Spinal cord (tissue), 4 donors: ENCODE results near the gene BCL10. TPM values are rescaled to one million over a fixed set of nuclear protein-coding genes. Genes with fewer than 3 reads are reported as not detected.

Experiments
- polyA plus RNA-seq, 2 donors: library from polyadenylated mRNA; unstranded; fragments of 120-200 nt; gene quantifications; one replicate each; pipeline ENCODE4 v1.2.1, GENCODE V29; 2013; ENCODE audit not compliant: insufficient read length in 2 of 2
- small RNA-seq: library from RNA; depleted of rRNA; stranded (forward); fragments of <200 nt; gene quantifications from one replicate; pipeline ENCODE3, GENCODE V24; 2014; ENCODE audit warnings: low replicate concordance
- total RNA-seq, 2 donors: library from RNA; depleted of rRNA in 1 of 2; stranded (reverse); fragments of 120-200 nt in 1 of 2; fragments of >200 nt in 1 of 2; gene quantifications; one replicate each; pipeline versions ENCODE4 v1.2.3 to v1.2.4, GENCODE V29; 2013 to 2014

The BCL10 gene
- total and polyA plus RNA-seq, 4 donors: 12.9 to 22.7 (median 18.9) TPM

Small RNA genes lying within 50 kb of the gene (small RNA-seq; reads per million reads assigned to genes)
- not detected for gene RF00019

Other genes starting within 250 kb of the BCL10 start
- 1 to 10 TPM in 1 of 2 donors, under 1 TPM in 1; 0.77 to 1.1 TPM for gene MCOLN3, start 228.1 kb downstream of the BCL10 start, total RNA-seq
- gene MCOLN3, start 228.1 kb downstream of the BCL10 start, polyA plus RNA-seq: under 1 TPM; 0.21 to 0.36 TPM
- gene SYDE2, start 75.6 kb downstream of the BCL10 start, total RNA-seq: 10 to 100 TPM; 11.7 to 14.7 TPM
- gene SYDE2, start 75.6 kb downstream of the BCL10 start, polyA plus RNA-seq: 1 to 10 TPM; 1.5 to 1.7 TPM
- 10 to 100 TPM; 25.9 to 34.9 TPM for gene C1orf52, start 17.0 kb downstream of the BCL10 start, total RNA-seq
- 10 to 100 TPM; 73.4 to 73.8 TPM for gene C1orf52, start 17.0 kb downstream of the BCL10 start, polyA plus RNA-seq
- 100 to 1,000 TPM in 1 of 2 donors, 10 to 100 TPM in 1; 68.1 to 110 TPM for gene DDAH1, start 188.5 kb upstream of the BCL10 start, total RNA-seq
- gene DDAH1, start 188.5 kb upstream of the BCL10 start, polyA plus RNA-seq: 100 to 1,000 TPM; 134 to 203 TPM